Measurements from ENCODE around the gene CNN3. TPM values are rescaled to one million over a fixed set of nuclear protein-coding genes. Genes with fewer than 3 reads are reported as not detected.
A peak's percentile ranks its signal among the peaks of the same experiment; 100 is the strongest.

Gene CNN3
- total RNA-seq, 4 donors from 2014 or later = 22.4 to 96.2 (median 59.7) TPM

DNA sequence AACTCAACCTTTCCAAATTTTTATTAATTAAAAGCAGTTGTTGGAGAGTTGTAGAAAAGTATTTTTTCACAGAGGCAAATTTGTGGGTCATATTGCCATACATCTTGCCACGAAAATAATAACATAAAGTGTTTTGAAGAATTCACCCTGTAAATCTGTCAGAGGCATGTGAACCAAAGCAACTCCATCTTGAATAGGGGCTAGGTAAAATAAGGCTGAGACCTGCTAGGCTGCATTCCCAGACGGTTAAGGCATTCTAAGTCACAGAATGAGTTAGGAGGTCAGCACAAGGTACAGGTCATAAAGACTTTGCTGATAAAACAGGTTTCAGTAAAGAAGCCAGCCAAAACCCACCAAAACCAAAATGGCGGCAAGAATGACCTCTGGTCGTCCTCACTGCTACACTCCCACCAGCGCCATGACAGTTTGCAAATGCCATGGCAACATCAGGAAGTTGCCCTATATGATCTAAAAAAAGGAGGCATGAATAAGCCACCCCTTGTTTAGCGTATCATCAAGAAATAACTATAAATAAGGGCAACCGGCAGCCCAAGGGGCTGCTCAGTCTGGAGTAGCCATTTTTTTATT lies 4.4 kb upstream of the CNN3 start:
- DNase-seq = no peak
- intact Hi-C loops (cut with DNase I; ENCODE audit: low total_unique reads) = no loop called here
- Histone ChIP-seq H3K9me3 (no peaks in the 10 kb centered on the region), H3K36me3 (no peaks in the 10 kb centered on the region), H3K27ac (peak overlapping the region in 1 of 4 donors; percentile 2), H3K4me3 (no peak overlapping the region), H3K27me3 (no peaks in the 10 kb centered on the region), H3K4me1 (peaks cover 0 to 45% (median 33%) of the 10 kb centered on the region in 4 donors)
- WGBS, 2 donors (ENCODE audit: low coverage in 1 of 2) = 84 to 95% methylated on average over 6 to 7 of the region's 7 CpGs
- in situ Hi-C loops (cut with MboI; ENCODE audit: low pct_ligation_motif_present in 1 of 4, low pct_unique_long_range_greater_than_20kb in 1 of 4, low sequenced_read_pairs in 3 of 4) = loop anchor here in 1 of 4 donors (25.0 kb wide), 1 partner anchor 106 kb away; no protein-coding TSS in a partner anchor
- no peak for TF ChIP-seq POLR2A (IDR thresholded peaks at IDR 0.05)
- TF ChIP-seq POLR2AphosphoS5 (IDR thresholded peaks at IDR 0.05) = no peak
- no peak for TF ChIP-seq EP300 (IDR thresholded peaks at IDR 0.05; ENCODE audit: low read depth)
- TF ChIP-seq, protein P1, sequence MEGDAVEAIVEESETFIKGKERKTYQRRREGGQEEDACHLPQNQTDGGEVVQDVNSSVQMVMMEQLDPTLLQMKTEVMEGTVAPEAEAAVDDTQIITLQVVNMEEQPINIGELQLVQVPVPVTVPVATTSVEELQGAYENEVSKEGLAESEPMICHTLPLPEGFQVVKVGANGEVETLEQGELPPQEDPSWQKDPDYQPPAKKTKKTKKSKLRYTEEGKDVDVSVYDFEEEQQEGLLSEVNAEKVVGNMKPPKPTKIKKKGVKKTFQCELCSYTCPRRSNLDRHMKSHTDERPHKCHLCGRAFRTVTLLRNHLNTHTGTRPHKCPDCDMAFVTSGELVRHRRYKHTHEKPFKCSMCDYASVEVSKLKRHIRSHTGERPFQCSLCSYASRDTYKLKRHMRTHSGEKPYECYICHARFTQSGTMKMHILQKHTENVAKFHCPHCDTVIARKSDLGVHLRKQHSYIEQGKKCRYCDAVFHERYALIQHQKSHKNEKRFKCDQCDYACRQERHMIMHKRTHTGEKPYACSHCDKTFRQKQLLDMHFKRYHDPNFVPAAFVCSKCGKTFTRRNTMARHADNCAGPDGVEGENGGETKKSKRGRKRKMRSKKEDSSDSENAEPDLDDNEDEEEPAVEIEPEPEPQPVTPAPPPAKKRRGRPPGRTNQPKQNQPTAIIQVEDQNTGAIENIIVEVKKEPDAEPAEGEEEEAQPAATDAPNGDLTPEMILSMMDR (IDR thresholded peaks at IDR 0.05) = no peak

DNA sequence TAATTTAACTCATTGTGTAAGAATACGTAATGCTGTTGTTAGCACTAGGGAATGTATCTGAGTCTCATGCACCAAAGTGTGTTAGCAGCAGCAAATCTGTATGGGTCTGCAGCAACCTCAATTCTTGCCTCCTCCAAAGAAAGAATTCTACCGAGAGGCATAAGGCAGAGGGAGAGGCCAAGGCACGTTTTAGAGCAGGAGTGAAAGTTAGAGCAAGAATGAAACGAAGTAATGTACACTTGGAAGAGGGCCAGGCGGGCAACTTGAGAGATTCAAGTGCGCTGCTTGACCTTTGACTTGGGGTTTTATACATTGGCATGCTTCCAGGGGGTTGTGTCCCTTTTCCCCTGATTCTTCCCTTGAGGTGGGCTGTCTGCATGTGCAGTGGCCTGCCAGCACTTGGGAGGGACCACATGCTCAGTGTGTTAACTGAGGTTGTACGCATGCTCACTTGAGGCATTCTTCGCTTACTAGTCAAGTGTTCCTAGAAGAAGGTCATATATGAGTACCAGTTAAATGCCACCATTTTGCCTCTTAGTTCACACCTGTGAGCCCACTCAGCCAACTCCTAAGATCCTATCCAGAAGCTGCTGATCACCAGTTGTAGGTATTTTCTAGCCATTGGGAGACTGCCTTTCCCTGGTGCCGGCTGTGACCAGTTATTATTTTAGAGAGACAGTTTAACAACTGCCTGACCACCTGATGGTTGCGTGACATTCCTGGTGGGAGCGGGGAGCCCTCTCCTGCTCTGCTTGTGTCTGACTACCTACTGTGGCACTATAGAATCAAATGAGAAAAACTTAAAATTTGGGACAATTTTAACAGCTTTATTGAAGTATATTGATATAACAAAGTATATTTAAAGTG lies 2.7 kb upstream of the CNN3 start:
- Histone ChIP-seq H3K27ac (peak overlapping the region; percentile 96 to 99 (median 98)), H3K4me3 (peak overlapping the region in 2 of 4 donors; percentile 81 to 85), H3K9me3 (no peaks in the 10 kb centered on the region), H3K27me3 (no peaks in the 10 kb centered on the region), H3K4me1 (peaks cover 0 to 50% (median 38%) of the 10 kb centered on the region in 4 donors), H3K36me3 (no peaks in the 10 kb centered on the region)
- peak; percentile 51 for DNase-seq
- TF ChIP-seq POLR2AphosphoS5 (IDR thresholded peaks at IDR 0.05) = peak in 1 of 3 donors; percentile 45
- TF ChIP-seq EP300 (IDR thresholded peaks at IDR 0.05; ENCODE audit: low read depth) = no peak
- in situ Hi-C loops (cut with MboI; ENCODE audit: low pct_ligation_motif_present in 1 of 4, low pct_unique_long_range_greater_than_20kb in 1 of 4, low sequenced_read_pairs in 3 of 4) = loop anchor here in 1 of 4 donors (25.0 kb wide), 1 partner anchor 108 kb away; no protein-coding TSS in a partner anchor
- intact Hi-C loops (cut with DNase I; ENCODE audit: low total_unique reads) = no loop called here
- WGBS, 2 donors (ENCODE audit: low coverage in 1 of 2) = 22 to 43% methylated on average over 5 to 11 of the region's 11 CpGs

DNA sequence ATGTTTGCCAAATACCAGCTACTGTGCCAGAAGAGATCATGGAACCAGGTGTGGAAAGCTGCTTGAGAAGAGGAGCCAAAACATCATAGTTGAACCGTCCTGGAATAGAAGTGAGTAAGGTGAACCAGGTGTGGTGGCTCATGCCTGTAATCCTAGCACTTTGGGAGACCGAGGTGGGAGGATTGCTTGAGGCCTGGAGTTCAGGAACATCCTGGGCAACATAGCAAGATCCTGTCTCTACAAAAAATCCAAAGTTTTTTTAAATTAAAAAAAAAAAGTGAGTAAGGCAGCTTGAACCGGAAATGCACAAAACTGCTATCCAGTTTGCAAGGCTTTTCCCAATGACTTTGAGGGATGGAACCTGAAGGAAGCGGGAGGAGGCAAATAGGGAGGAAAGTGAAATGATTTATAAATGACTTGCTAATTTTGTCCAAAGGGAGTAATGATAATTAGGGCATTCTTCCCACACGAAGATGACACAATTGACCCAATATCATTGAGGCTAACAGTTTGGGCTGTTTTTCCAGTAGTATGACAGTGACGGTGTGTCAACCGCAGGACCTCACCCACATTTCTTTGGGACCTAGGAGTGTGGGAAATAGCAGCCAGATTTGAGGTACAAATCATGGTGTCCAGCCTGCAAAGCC lies 1.5 kb upstream of the CNN3 start:
- no peaks in the 10 kb centered on the region for H3K9me3 ChIP-seq
- H3K4me1 ChIP-seq = peaks cover 4 to 61% (median 49%) of the 10 kb centered on the region in 4 donors
- no peak for DNase-seq
- intact Hi-C loops (cut with DNase I; ENCODE audit: low total_unique reads) = no loop called here
- 41 to 56% methylated on average over 3 to 7 of the region's 7 CpGs for WGBS, 2 donors (ENCODE audit: low coverage in 1 of 2)
- H3K4me3 ChIP-seq = peak overlapping the region in 3 of 4 donors; percentile 81 to 89 (median 85)
- in situ Hi-C loops (cut with MboI; ENCODE audit: low pct_ligation_motif_present in 1 of 4, low pct_unique_long_range_greater_than_20kb in 1 of 4, low sequenced_read_pairs in 3 of 4) = loop anchor here in 1 of 4 donors (25.0 kb wide), 1 partner anchor 109 kb away; no protein-coding TSS in a partner anchor
- no peaks in the 10 kb centered on the region for H3K27me3 ChIP-seq
- no peak for TF ChIP-seq POLR2AphosphoS5 (IDR thresholded peaks at IDR 0.05)
- TF ChIP-seq EP300 (IDR thresholded peaks at IDR 0.05; ENCODE audit: low read depth) = no peak
- TF ChIP-seq POLR2A (IDR thresholded peaks at IDR 0.05) = no peak
- TF ChIP-seq, protein P1 (IDR thresholded peaks at IDR 0.05) = no peak
- peak overlapping the region; percentile 96 to 99 (median 98) for H3K27ac ChIP-seq
- H3K36me3 ChIP-seq = no peaks in the 10 kb centered on the region

GRCh38 chr1:94927405-94928175 lies 680 bp upstream of the CNN3 start:
- intact Hi-C loops (cut with DNase I; ENCODE audit: low total_unique reads) = loop anchor here (2.0 kb wide), 1 partner anchor 73 kb away; no protein-coding TSS in a partner anchor
- TF ChIP-seq POLR2AphosphoS5 (IDR thresholded peaks at IDR 0.05) (no peak), EP300 (IDR thresholded peaks at IDR 0.05; ENCODE audit: low read depth) (no peak), POLR2A (IDR thresholded peaks at IDR 0.05) (no peak)
- TF ChIP-seq, protein P1 (IDR thresholded peaks at IDR 0.05) = no peak
- Histone ChIP-seq H3K9me3 (no peaks in the 10 kb centered on the region), H3K36me3 (no peaks in the 10 kb centered on the region), H3K27ac (peak overlapping the region; percentile 96 to 99 (median 98)), H3K4me1 (peaks cover 10 to 70% (median 57%) of the 10 kb centered on the region in 4 donors), H3K4me3 (peak overlapping the region; percentile 50 to 89 (median 83)), H3K27me3 (no peaks in the 10 kb centered on the region)
- peak; percentile 63 for DNase-seq
- in situ Hi-C loops (cut with MboI; ENCODE audit: low pct_ligation_motif_present in 1 of 4, low pct_unique_long_range_greater_than_20kb in 1 of 4, low sequenced_read_pairs in 3 of 4) = loop anchor here in 1 of 4 donors (25.0 kb wide), 1 partner anchor 110 kb away; no protein-coding TSS in a partner anchor
- 17 to 40% methylated on average over 4 to 24 of the region's 40 CpGs for WGBS, 2 donors (ENCODE audit: low coverage in 1 of 2)

Data from transverse colon (tissue), 4 donors.